H54 (cell line): ENCODE data around the gene ZMYND10.

Experiments used
- DNase-seq: peaks from one replicate; pipeline ENCODE4 v3.0.0; 2011; ENCODE audit warnings: low spot score, mixed read lengths; ENCODE audit not compliant: insufficient read length
- FAIRE-seq: peaks from 3 replicates; lab custom pipeline; 2011; peaks lifted over from hg19 to GRCh38; lab: Jason Lieb, UNC
- POLR2A ChIP-seq: IDR thresholded peaks from 2 replicates; pipeline ENCODE4 v1.6.1; 2011; ENCODE audit warnings: low read depth, mild to moderate bottlenecking, low read length

ZMYND10 gene

DNA sequence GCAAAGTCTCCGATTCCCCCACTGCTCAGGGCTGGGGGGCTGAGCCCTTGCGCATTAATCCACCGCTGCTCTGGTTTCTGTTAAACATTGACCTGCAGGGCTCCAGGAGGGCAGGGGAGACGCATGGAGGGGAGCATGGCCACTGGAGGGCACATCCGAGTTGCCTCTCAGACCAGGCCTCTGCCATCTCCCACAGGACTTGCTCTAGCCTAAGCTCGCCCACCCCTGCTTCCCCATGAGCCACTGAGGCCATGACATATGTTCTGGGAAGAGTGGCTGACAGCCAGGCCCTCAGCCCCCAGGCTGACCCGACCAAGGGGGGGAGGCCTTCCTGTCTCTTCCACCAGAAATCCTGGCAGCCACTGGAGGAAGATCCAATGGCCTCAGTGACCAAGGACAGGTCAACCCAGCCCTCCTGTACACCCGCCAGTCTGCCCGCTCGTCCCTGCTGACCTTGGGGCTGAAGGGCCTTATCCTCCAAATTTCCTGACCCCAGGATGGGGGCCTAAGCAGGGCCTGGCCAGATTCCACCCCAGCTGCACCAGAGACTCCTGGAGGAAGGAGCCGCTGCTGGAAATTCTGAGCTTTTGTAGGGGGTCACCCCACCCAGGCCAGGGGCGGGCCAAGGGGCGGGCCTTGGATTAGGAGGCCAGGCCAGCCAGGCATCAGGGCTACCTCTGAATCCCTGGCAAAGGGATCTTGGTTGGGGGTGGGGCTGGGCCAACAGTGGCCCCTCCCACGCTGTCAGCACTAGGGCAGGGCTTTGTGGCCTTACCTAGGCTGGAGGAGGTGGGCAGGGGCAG lies 42.3 kb downstream of the ZMYND10 start, which contains the start of gene HYAL1:
HYAL1 (minus strand) TSS at position 562 of the 803 bp plus-strand sequence. CDS start 618 bp downstream, outside the sequence.
- TF ChIP-seq POLR2A = no peak
- DNase-seq (no peak), FAIRE-seq (no peak)

DNA sequence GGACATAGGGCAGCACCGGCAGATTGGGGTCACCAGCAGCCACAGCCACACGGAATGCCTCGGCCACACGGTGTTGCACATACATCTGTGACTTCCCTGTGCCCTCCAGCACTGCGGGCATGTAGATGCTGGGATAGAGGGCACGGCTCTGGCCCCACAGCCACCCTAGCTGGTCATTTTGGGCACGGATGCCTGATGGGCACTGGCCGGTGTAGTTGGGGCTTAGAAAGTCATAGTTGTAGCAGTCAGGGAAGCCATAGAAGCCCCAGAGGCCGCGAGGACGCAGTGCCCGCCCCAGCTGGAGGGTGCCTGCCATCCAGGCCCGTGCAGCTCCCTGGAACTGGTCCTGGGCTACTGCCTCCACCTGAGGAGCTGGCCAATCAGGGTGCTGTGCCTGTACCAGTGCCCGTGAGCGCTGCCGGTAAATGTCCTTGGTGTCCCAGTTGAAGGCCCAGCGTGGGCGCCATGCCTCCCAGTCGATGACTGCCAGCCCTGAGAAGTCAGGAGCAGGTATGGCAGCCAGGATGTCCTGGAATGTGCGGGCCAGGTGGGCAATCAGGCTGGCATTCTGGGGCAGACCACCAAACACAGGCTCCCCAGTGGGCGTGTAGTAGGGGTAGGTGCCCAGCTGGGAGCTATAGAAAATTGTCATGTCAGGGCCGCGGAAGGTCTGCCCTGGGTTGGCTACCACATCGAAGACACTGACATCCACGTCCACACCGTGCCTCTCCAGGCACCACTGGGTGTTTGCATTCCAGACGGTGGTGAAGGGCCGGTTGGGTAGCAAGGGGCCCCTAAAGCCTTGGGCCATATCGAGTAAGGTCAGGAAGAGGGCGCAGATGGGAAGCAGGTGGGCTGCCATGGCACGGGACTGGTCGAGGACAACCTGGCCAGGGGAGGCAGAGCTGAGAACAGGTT lies 43.2 kb downstream of the ZMYND10 start:
- TF ChIP-seq POLR2A = no peak
- FAIRE-seq (no peak), DNase-seq (no peak)

GRCh38 chr3:50300681-50301254 lies 44.8 kb downstream of the ZMYND10 start:
- TF ChIP-seq POLR2A = no peak
- DNase-seq (no peak), FAIRE-seq (no peak)

GRCh38 chr3:50299929-50300680 lies 45.4 kb downstream of the ZMYND10 start:
- FAIRE-seq (no peak), DNase-seq (no peak)
- no peak for TF ChIP-seq POLR2A

GRCh38 chr3:50299638-50299928 lies 45.9 kb downstream of the ZMYND10 start:
- peak; percentile 29; the same call in 1 of the 2 replicates for TF ChIP-seq POLR2A
- FAIRE-seq = no peak
- peak; percentile 93 for DNase-seq

DNA sequence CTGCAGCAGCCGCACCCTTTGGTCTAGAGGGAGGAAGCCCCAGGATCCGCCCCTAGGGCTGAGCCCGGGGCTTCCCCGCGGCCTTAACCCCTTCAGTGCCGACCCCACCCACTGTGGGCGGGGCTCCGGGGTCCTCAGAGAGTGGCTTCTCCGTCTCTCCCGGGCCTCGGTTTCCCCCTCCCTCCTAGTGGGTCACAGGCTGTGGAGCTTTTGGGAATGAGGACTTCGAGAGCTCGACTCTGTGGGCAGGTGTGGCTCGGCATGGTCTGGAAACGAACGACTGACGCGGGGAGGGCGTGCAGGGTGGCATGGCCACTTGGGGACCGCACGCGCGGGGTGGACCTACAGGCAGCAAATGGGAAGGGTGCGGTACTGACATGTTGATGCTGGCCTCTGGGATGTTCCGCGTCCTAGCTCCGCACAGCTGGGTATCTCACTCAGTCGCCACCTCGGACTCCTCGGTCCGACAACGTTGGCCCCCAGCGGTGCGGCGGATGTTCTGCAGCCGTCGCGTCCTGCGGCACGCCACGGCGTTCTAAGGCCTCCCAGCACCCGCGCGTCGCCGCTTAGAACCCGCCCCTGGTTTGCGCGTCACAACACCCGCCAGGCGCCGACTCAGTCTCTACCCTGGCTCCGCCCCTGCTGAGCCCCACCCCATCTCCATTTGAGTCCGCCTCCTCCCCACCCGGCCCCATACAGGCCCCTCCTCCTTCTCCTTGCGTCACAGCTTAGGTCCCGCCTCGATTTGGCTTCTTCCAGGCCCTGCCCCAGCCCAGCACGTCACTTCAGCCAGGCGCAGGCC lies 46.5 kb downstream of the ZMYND10 start, which contains the start of the genes HYAL3 and NAA80:
HYAL3 (minus strand) TSS at position 570 of the 802 bp plus-strand sequence. CDS start 3,803 bp downstream, outside the sequence.
NAA80 (minus strand) TSS at position 570 of the 802 bp plus-strand sequence. CDS start 1,942 bp downstream, outside the sequence.
- FAIRE-seq (peak; percentile 67), DNase-seq (peak; percentile 93)
- peak; percentile 95 for TF ChIP-seq POLR2A

- DNase-seq (no peak), FAIRE-seq (no peak)
- no peak for TF ChIP-seq POLR2A
Observed at GRCh38 chr3:50297896-50298725, 47.4 kb downstream of the ZMYND10 start.

GRCh38 chr3:50297384-50297775 lies 48.2 kb downstream of the ZMYND10 start:
- no peak for TF ChIP-seq POLR2A
- no peak for FAIRE-seq
- no peak for DNase-seq

DNA sequence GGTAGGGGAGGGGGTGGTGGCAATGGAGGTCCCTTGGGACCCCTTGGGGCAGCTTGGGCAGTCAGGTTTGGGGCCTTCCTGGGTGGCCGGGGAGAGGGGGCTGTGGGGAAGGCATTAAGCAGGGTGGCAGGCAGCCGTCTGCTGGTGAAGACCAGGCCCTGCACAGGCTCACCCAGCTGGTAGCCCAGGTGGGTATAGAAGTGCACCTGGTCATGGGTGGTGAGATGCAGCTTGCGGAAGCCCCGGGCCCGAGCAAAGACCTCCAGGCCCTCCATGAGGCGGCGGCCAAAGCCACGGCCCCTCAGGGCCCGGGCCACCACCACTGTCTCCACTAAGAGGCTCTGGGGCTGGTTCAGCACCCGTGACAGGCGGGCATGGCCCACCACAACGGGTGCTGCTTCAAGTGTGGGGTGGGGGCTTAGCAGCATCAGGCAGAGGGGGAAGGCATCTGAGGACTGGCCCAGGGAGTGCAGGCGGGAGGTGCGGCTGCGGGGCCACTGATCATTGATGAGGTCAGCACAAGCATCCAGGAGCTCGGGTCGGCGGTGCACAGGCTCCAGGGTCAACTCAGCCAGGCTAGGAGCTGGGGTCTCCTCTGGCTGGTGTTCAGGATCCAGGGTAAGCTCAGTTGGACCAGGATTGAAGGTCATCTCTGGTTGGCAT lies 48.7 kb downstream of the ZMYND10 start:
- FAIRE-seq = no peak
- TF ChIP-seq POLR2A = no peak
- no peak for DNase-seq

DNA sequence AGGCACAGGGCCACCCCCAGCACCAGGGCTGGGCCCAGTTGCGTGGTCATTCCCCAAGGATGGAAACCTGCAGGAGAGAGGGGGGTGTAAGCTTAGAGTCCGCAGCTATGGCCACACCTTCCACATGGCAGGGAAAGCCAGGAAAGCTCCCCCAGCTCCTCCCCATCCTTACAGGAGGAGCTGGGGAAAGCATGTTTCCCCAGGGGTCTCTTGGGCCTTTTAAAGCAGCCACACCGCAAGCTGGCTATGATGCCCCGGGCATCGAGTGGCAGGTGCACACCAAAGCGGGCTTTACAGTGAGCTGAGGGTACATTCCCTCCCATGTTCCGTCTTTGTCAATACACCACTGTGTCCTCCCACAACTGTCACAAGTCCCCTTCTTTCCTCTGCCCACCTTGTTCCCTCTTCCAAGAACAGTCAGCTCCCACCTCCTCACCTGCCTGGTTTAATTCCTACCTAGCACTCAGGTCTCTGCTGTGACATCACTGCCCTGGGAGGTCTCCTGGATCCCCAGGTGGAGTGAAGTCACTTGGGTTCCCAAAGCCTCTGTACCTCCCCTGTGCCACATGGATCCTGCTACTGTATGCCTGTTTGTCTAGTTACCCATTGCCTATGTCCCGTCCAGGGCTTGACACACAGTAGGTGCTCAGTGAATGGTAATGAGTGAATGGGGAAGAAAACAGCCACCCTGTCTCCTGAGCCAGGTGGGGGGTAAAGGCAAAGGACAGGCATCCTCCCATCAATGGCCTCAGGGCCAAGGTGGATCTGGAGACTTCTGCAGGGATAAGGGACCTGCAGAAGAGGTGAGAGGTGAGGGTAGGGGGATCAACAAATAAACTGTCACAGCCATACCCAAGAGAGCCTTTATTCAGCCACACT lies 49.7 kb downstream of the ZMYND10 start:
- DNase-seq (no peak), FAIRE-seq (no peak)
- no peak for TF ChIP-seq POLR2A
